ENCODE results near the gene PCAT7.

Gene PCAT7

GRCh38 chr9:94606646-94607422, 52.0 kb downstream of the PCAT7 start:
- FAIRE-seq = no peak

- FAIRE-seq = no peak
Observed at GRCh38 chr9:94607423-94607691, 52.5 kb downstream of the PCAT7 start.

GRCh38 chr9:94610181-94610606, 55.3 kb downstream of the PCAT7 start:
- no peak for FAIRE-seq

GRCh38 chr9:94611638-94612068, 56.8 kb downstream of the PCAT7 start:
- no peak for FAIRE-seq

GRCh38 chr9:94612071-94612470, 57.2 kb downstream of the PCAT7 start:
- FAIRE-seq = no peak

- FAIRE-seq = no peak
Observed at GRCh38 chr9:94613003-94613402, 58.1 kb downstream of the PCAT7 start.

GRCh38 chr9:94619026-94619425, 64.1 kb downstream of the PCAT7 start:
- FAIRE-seq = no peak
